Stimulated activated CD4-positive, alpha-beta T cell treated with anti-CD3 and anti-CD28 coated beads, Interleukin-4, amount 100 ng/mL, for 24 hours (primary cell): ENCODE measurements around the gene BET1L.
"Not testable (repeated sequence)": the region's sequence is repeated elsewhere in the genome, so short reads cannot be mapped to it uniquely, and the experiment has no call there.

Experiments
- DNase-seq: peaks from one replicate; pipeline ENCODE4 v3.0.0-alpha.2; 2020

Gene BET1L

GRCh38 chr11:225734-226453, 18.7 kb upstream of the BET1L start:
- no peak for DNase-seq

- no peak for DNase-seq
These were observed 17.2 kb upstream of the BET1L start for GRCh38 chr11:224424-224823.

- no peak for DNase-seq
These were observed 16.7 kb upstream of the BET1L start for GRCh38 chr11:223884-224283.

GRCh38 chr11:223026-223789, 16.0 kb upstream of the BET1L start:
- no peak for DNase-seq

- DNase-seq, result no peak
These were observed 15.0 kb upstream of the BET1L start for GRCh38 chr11:221998-222789.

GRCh38 chr11:221539-221938, 14.3 kb upstream of the BET1L start:
- DNase-seq, result no peak

- DNase-seq, result not testable (repeated sequence)
These were observed 13.5 kb upstream of the BET1L start for GRCh38 chr11:220641-221215.

GRCh38 chr11:218815-219593, 11.8 kb upstream of the BET1L start:
- no peak for DNase-seq

GRCh38 chr11:217704-218103, 10.5 kb upstream of the BET1L start:
- DNase-seq, result no peak

GRCh38 chr11:216081-216974, 9.1 kb upstream of the BET1L start:
- no peak for DNase-seq

GRCh38 chr11:215581-216037, 8.4 kb upstream of the BET1L start:
- DNase-seq, result no peak

- no peak for DNase-seq
These were observed 6.9 kb upstream of the BET1L start for GRCh38 chr11:214083-214482.

GRCh38 chr11:213111-213510, 5.9 kb upstream of the BET1L start:
- no peak for DNase-seq

- no peak for DNase-seq
These were observed 5.2 kb upstream of the BET1L start for GRCh38 chr11:212150-213100.

- no peak for DNase-seq
These were observed 4.5 kb upstream of the BET1L start for GRCh38 chr11:211741-212140.

GRCh38 chr11:211295-211694, 4.1 kb upstream of the BET1L start:
- DNase-seq, result no peak

GRCh38 chr11:210803-211180, 3.6 kb upstream of the BET1L start:
- no peak for DNase-seq

- no peak for DNase-seq
These were observed 3.1 kb upstream of the BET1L start for GRCh38 chr11:210122-210802.
